Body of pancreas (tissue), 4 donors: ENCODE data around the gene AKR1C3. TPM values are rescaled to one million over a fixed set of nuclear protein-coding genes. Genes with fewer than 3 reads are reported as not detected.
"Not testable (repeated sequence)": the region's sequence is repeated elsewhere in the genome, so short reads cannot be mapped to it uniquely, and the experiment has no call there.

ENCODE experiments used
- ATAC-seq: fragments of 150-250 bp; one replicate; pipeline ENCODE4 v1.9.1; 2016
- DNase-seq, 4 donors: peaks; one replicate each; pipeline ENCODE4 v3.0.0-alpha.2; 2019
- H3K27ac ChIP-seq, 4 donors: fragments of 200-600 bp; sonication (generic); 1 replicate in 3 of 4; 2 replicates in 1 of 4; pipeline versions ENCODE4 v1.5.1 to v1.6.1; 2016 to 2019; ENCODE audit warnings: mild to moderate bottlenecking in 1 of 4, mixed read lengths in 1 of 4, moderate library complexity in 1 of 4
- H3K27me3 ChIP-seq, 2 donors: fragments of 200-600 bp; sonication (generic); one replicate each; pipeline ENCODE4 v1.6.0; 2016; ENCODE audit warnings: mild to moderate bottlenecking in 1 of 2
- H3K36me3 ChIP-seq, 2 donors: fragments of 200-600 bp; sonication (generic); replicated peaks in 1 of 2; 2 replicates each; pipeline ENCODE4 v1.5.1; 2016; ENCODE audit warnings: low read depth in 2 of 2; ENCODE audit not compliant: insufficient read depth in 1 of 2
- H3K4me1 ChIP-seq: fragments of 200-600 bp; sonication (generic); one replicate; pipeline ENCODE4 v1.6.0; 2016
- H3K4me3 ChIP-seq, 2 donors: fragments of 200-600 bp; sonication (generic); 1 replicate in 1 of 2; 2 replicates in 1 of 2; pipeline ENCODE4 v1.5.1; 2016 to 2019
- H3K9me3 ChIP-seq, 3 donors: fragments of 200-600 bp; sonication (generic); 1 replicate in 2 of 3; 2 replicates in 1 of 3; pipeline ENCODE4 v1.5.1; 2016
- CTCF ChIP-seq, 7 experiments: fragments of 450-650 bp in 4 of 7; fragments of 200-600 bp in 3 of 7; sonication (generic) in 3 of 7; IDR thresholded peaks; one replicate each; pipeline ENCODE4 v1.5.1; 2016 to 2019; ENCODE audit warnings: antibody characterized with exemption in 7 of 7
- POLR2A ChIP-seq, 3 donors: fragments of 450-650 bp; IDR thresholded peaks; one replicate each; pipeline ENCODE4 v1.6.1; 2016; ENCODE audit warnings: antibody characterized with exemption in 3 of 3, mild to moderate bottlenecking in 2 of 3
- WGBS, 2 donors: methylation state at CpG; one replicate each; pipeline ENCODE4 v1.1.5; 2017; 5-methylcytosine and 5-hydroxymethylcytosine counted together
- intact Hi-C: fragments of 100-400 bp; cut with DNase I; formaldehyde crosslinking; loops from one replicate; pipeline ENCODE4 v1.15.1; 2023
- total RNA-seq, 2 donors: library from RNA; depleted of rRNA; stranded (reverse); fragments of >200 nt; gene quantifications; one replicate each; pipeline ENCODE4 v1.1.0, GENCODE V29; 2016

The AKR1C3 gene
- total RNA-seq, 2 donors from 2014 or later = 31.1 to 34.6 TPM

GRCh38 chr10:5096108-5096507 is 1.9 kb downstream of the AKR1C3 start:
- DNase-seq = no peak
- intact Hi-C loops = no loop called here
- no peak overlapping the region for H3K27ac ChIP-seq
- H3K4me1 ChIP-seq = peaks cover 19% of the 10 kb centered on the region
- H3K36me3 ChIP-seq = peaks cover 0 to 2% of the 10 kb centered on the region in 2 donors
- no peaks in the 10 kb centered on the region for H3K27me3 ChIP-seq
- H3K4me3 ChIP-seq = no peak overlapping the region
- ATAC-seq = no peak
- no peaks in the 10 kb centered on the region for H3K9me3 ChIP-seq
- TF ChIP-seq CTCF (IDR thresholded peaks at IDR 0.05) (no peak), POLR2A (IDR thresholded peaks at IDR 0.05) (no peak)
- WGBS, 2 donors = 95 to 100% methylated on average over 2 of the region's 2 CpGs

- H3K27ac ChIP-seq, ATAC-seq, DNase-seq, H3K9me3 ChIP-seq, H3K4me3 ChIP-seq, H3K27me3 ChIP-seq, intact Hi-C loops, H3K4me1 ChIP-seq, H3K36me3 ChIP-seq: not testable (repeated sequence)
- 81 to 97% methylated on average over 3 to 5 of the region's 11 CpGs for WGBS, 2 donors
Observed at GRCh38 chr10:5102479-5102878, 8.3 kb downstream of the AKR1C3 start.

GRCh38 chr10:5103481-5103880 is 9.3 kb downstream of the AKR1C3 start:
- 85 to 88% methylated on average over 2 of the region's 2 CpGs for WGBS, 2 donors
- no peaks in the 10 kb centered on the region for H3K27me3 ChIP-seq
- no peaks in the 10 kb centered on the region for H3K9me3 ChIP-seq
- ATAC-seq = no peak
- H3K36me3 ChIP-seq = peaks cover 4 to 5% of the 10 kb centered on the region in 2 donors
- H3K4me1 ChIP-seq = peaks cover 4% of the 10 kb centered on the region
- intact Hi-C loops = no loop called here
- H3K4me3 ChIP-seq = no peak overlapping the region
- TF ChIP-seq CTCF (IDR thresholded peaks at IDR 0.05) = no peak
- no peak for TF ChIP-seq POLR2A (IDR thresholded peaks at IDR 0.05)
- no peak overlapping the region for H3K27ac ChIP-seq
- DNase-seq = no peak

- TF ChIP-seq POLR2A (IDR thresholded peaks at IDR 0.05) = no peak
- no peak for TF ChIP-seq CTCF (IDR thresholded peaks at IDR 0.05)
- Histone ChIP-seq H3K4me3 (no peak overlapping the region), H3K4me1 (peaks cover 4% of the 10 kb centered on the region), H3K27ac (no peak overlapping the region), H3K9me3 (no peaks in the 10 kb centered on the region), H3K36me3 (peaks cover 4 to 5% of the 10 kb centered on the region in 2 donors), H3K27me3 (no peaks in the 10 kb centered on the region)
- DNase-seq = peak in 1 of 4 donors; percentile 18
- 100% methylated on average over 1 of the region's 1 CpG for WGBS, 2 donors
- intact Hi-C loops = no loop called here
- no peak for ATAC-seq
Observed at GRCh38 chr10:5105626-5106025, 11.4 kb downstream of the AKR1C3 start.

- Histone ChIP-seq H3K4me3 (no peak overlapping the region), H3K27me3 (no peaks in the 10 kb centered on the region), H3K9me3 (no peaks in the 10 kb centered on the region), H3K36me3 (peaks cover 4 to 5% of the 10 kb centered on the region in 2 donors), H3K4me1 (peaks cover 4% of the 10 kb centered on the region), H3K27ac (no peak overlapping the region)
- DNase-seq (no peak), ATAC-seq (no peak)
- TF ChIP-seq CTCF (IDR thresholded peaks at IDR 0.05) (no peak), POLR2A (IDR thresholded peaks at IDR 0.05) (no peak)
- intact Hi-C loops = no loop called here
- WGBS, 2 donors = 80 to 85% methylated on average over 1 of the region's 1 CpG
Observed at GRCh38 chr10:5106553-5106952, 12.3 kb downstream of the AKR1C3 start.
